GM21360 (cell line): ENCODE measurements around the gene SH3BP4.

Experiments used
- ATAC-seq: cut with Tn5 transposase; IDR thresholded peaks from one replicate; pipeline ENCODE4 v1.9.1; 2021; ENCODE audit warnings: mild to moderate bottlenecking, moderate library complexity; ENCODE audit not compliant: unreplicated experiment

The SH3BP4 gene

GRCh38 chr2:234966340-234966739 lies 14.5 kb downstream of the SH3BP4 start:
- no peak for ATAC-seq

- ATAC-seq: no peak
These were observed 15.5 kb downstream of the SH3BP4 start for GRCh38 chr2:234967201-234967869.

- ATAC-seq: no peak
These were observed 16.0 kb downstream of the SH3BP4 start for GRCh38 chr2:234967870-234968208.

- ATAC-seq: no peak
These were observed 17.0 kb downstream of the SH3BP4 start for GRCh38 chr2:234968631-234969305.

GRCh38 chr2:234969306-234970098 lies 17.7 kb downstream of the SH3BP4 start:
- no peak for ATAC-seq

- no peak for ATAC-seq
These were observed 18.3 kb downstream of the SH3BP4 start for GRCh38 chr2:234970099-234970440.

GRCh38 chr2:234970477-234970882 lies 18.7 kb downstream of the SH3BP4 start:
- ATAC-seq: no peak

- ATAC-seq: no peak
These were observed 19.7 kb downstream of the SH3BP4 start for GRCh38 chr2:234971496-234971895.

- ATAC-seq: no peak
These were observed 21.2 kb downstream of the SH3BP4 start for GRCh38 chr2:234973008-234973407.

- ATAC-seq: no peak
These were observed 22.9 kb downstream of the SH3BP4 start for GRCh38 chr2:234974501-234975385.

GRCh38 chr2:234975611-234976010 lies 23.8 kb downstream of the SH3BP4 start:
- no peak for ATAC-seq

GRCh38 chr2:234976479-234977227 lies 24.8 kb downstream of the SH3BP4 start:
- ATAC-seq: no peak

- ATAC-seq: no peak
These were observed 25.4 kb downstream of the SH3BP4 start for GRCh38 chr2:234977228-234977679.

- no peak for ATAC-seq
These were observed 26.8 kb downstream of the SH3BP4 start for GRCh38 chr2:234978466-234979203.

- no peak for ATAC-seq
These were observed 27.7 kb downstream of the SH3BP4 start for GRCh38 chr2:234979204-234980167.

- ATAC-seq: no peak
These were observed 28.8 kb downstream of the SH3BP4 start for GRCh38 chr2:234980451-234981187.

GRCh38 chr2:234981197-234982095 lies 29.6 kb downstream of the SH3BP4 start:
- ATAC-seq: no peak
